HepG2 (cell line): ENCODE measurements around the gene TMEM266.

Experiments
- AFF4 ChIP-seq: sonication (generic); formaldehyde crosslinking; IDR thresholded peaks from 2 replicates; pipeline ENCODE4 v1.4.0; 2020; ENCODE audit warnings: missing genetic modification reagents
- ATF2 ChIP-seq: sonication (generic); formaldehyde crosslinking; IDR thresholded peaks from 2 replicates; pipeline ENCODE4 v1.4.0; 2020; ENCODE audit warnings: missing genetic modification reagents
- ATF3 ChIP-seq: sonication (generic); formaldehyde crosslinking; IDR thresholded peaks from 2 replicates; pipeline ENCODE4 v1.4.0; 2020; ENCODE audit warnings: missing genetic modification reagents
- CTCF ChIP-seq: sonication (generic); formaldehyde crosslinking; IDR thresholded peaks from 2 replicates; pipeline ENCODE4 v1.5.0; 2020; ENCODE audit warnings: mild to moderate bottlenecking, missing genetic modification reagents, moderate library complexity
- HCFC1 ChIP-seq: fragments of 150-350 bp; IDR thresholded peaks from 2 replicates; pipeline ENCODE4 v1.6.1; 2014; ENCODE audit warnings: low read depth, low read length
- POLR2A ChIP-seq, 2 experiments: IDR thresholded peaks; 2 replicates each; pipeline ENCODE4 v1.6.1; 2011; ENCODE audit warnings: low read depth in 2 of 2, low read length in 2 of 2, mild to moderate bottlenecking in 1 of 2, moderate library complexity in 1 of 2; ENCODE audit not compliant: insufficient read depth in 1 of 2
- RAD21 ChIP-seq: fragments of 450-650 bp; formaldehyde crosslinking; IDR thresholded peaks from 2 replicates; pipeline ENCODE4 v1.5.0; 2020; ENCODE audit warnings: mild to moderate bottlenecking
- ZBTB21 ChIP-seq: sonication (generic); formaldehyde crosslinking; IDR thresholded peaks from 2 replicates; pipeline ENCODE4 v1.4.0; 2020; ENCODE audit warnings: missing genetic modification reagents
- ZNF850 ChIP-seq: sonication (generic); formaldehyde crosslinking; conservative IDR thresholded peaks from 2 replicates; pipeline ENCODE4 v1.9.0; 2021; ENCODE audit warnings: mild to moderate bottlenecking, missing genetic modification reagents

GRCh38 chr15:76127169-76127568 lies 67.4 kb downstream of the TMEM266 start:
- TF ChIP-seq POLR2A (IDR thresholded peaks at IDR 0.05; ENCODE audit: insufficient read depth in 1 of 2, low read depth in 2 of 2, low read length in 2 of 2) (no peak), AFF4 (CRISPR knock-in tag) (no peak), HCFC1 (no peak), ATF2 (CRISPR knock-in tag) (no peak), ATF3 (CRISPR knock-in tag) (no peak), ZNF850 (CRISPR knock-in tag) (no peak), RAD21 (no peak), CTCF (CRISPR knock-in tag) (no peak), ZBTB21 (CRISPR knock-in tag) (no peak)
